Stimulated activated naive CD8-positive, alpha-beta T cell treated with anti-CD3 and anti-CD28 coated beads, Interleukin-15, amount 100 ng/mL, for 72 hours (primary cell): ENCODE measurements around the gene PLPP7.
"Not testable (repeated sequence)": the region's sequence is repeated elsewhere in the genome, so short reads cannot be mapped to it uniquely, and the experiment has no call there.

Experiments
- ATAC-seq: fragments of 150-1000 bp; cut with Tn5 transposase; 2 replicates; pipeline ENCODE4 v1.10.0; 2021; ENCODE audit warnings: mild to moderate bottlenecking, moderate library complexity
- DNase-seq, 2 donors: peaks; one replicate each; pipeline ENCODE4 v3.0.0; 2021 to 2022
- H3K27ac Mint-ChIP-seq, 2 donors: one replicate each; pipeline ENCODE4 v1.8.0; 2022; ENCODE audit warnings: mild to moderate bottlenecking in 2 of 2, mixed read lengths in 2 of 2, moderate library complexity in 2 of 2
- H3K27me3 Mint-ChIP-seq: one replicate; pipeline ENCODE4 v1.8.0; 2022; ENCODE audit warnings: mixed read lengths
- H3K4me1 Mint-ChIP-seq: one replicate; pipeline ENCODE4 v1.8.0; 2022; ENCODE audit warnings: mild to moderate bottlenecking, mixed read lengths
- H3K4me3 Mint-ChIP-seq, 2 donors: one replicate each; pipeline ENCODE4 v1.8.0; 2022; ENCODE audit warnings: mild to moderate bottlenecking in 2 of 2, mixed read lengths in 2 of 2, moderate library complexity in 1 of 2
- H3K9me3 Mint-ChIP-seq, 2 donors: one replicate each; pipeline ENCODE4 v1.8.0; 2022; ENCODE audit warnings: mixed read lengths in 2 of 2

Gene PLPP7

DNA sequence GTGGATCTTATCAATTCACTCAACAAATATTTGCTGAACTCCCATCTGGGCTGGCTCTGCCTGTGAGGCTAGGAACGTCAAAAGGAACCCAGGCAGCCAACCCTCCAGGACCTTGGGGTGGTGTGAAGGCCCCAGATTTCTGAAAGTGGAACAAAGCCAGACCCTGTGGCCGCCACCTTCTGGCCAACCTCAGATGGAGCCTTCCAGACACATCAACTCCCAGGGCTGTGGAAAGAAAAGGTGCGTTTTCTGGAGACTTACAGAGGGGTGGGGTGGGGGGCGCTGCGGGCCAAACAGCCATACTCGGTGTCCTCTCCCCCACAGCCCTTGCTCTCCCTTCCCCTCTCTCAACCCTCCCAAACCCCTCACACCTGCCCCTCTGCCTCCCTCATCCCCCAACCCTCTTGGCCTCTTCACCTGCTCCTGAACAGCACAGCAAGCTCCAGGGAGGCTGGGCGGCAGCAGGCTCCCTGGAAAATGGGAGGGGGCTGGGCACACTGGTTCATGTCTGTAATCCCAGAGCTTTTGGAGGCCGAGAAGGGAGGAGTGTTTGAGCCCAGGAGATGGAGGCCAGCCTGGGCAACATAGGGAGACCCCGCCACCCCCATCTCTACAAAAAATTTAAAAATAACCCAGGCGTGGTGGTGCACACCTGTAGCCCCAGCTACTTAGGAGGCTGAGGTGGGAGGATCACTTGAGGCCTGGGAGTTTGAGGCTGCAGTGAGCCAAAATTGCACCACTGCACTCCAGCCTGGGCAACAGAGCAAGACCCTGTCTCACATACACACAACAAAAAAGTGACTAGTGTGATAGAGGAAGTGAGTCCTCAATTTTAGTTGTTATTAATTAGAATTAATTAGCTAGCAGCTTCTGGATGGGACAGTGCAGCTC is 59.4 kb downstream of the PLPP7 start:
- H3K27me3 Mint-ChIP-seq, result no peaks in the 10 kb centered on the region
- DNase-seq, result no peak
- no peak for ATAC-seq
- H3K9me3 Mint-ChIP-seq, result no peaks in the 10 kb centered on the region
- H3K27ac Mint-ChIP-seq, result no peak overlapping the region
- H3K4me1 Mint-ChIP-seq, result peaks cover 18% of the 10 kb centered on the region
- no peak overlapping the region for H3K4me3 Mint-ChIP-seq

DNA sequence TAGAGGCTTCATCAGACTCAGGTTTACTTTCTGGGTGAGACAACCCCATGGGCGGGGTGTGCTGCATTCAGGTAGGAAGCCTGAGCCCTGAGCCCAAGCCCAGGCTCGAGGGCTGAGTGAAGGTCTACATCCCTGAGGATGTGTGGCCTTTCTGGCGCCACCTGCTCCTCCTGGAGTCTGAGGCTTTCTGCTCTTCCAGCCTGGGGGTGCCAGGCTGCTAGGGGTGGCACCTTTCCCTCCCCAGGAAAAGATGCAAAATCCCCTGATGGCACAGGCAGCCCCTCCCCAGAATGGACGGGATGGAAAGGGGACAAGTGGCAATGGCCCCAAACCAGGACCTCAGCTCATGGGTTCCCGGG is 60.0 kb downstream of the PLPP7 start:
- DNase-seq, result no peak
- H3K4me3 Mint-ChIP-seq, result peak overlapping the region in 1 of 2 donors; percentile 73
- ATAC-seq, result no peak
- H3K27ac Mint-ChIP-seq, result no peak overlapping the region
- peaks cover 18% of the 10 kb centered on the region for H3K4me1 Mint-ChIP-seq
- no peaks in the 10 kb centered on the region for H3K9me3 Mint-ChIP-seq
- no peaks in the 10 kb centered on the region for H3K27me3 Mint-ChIP-seq

DNA sequence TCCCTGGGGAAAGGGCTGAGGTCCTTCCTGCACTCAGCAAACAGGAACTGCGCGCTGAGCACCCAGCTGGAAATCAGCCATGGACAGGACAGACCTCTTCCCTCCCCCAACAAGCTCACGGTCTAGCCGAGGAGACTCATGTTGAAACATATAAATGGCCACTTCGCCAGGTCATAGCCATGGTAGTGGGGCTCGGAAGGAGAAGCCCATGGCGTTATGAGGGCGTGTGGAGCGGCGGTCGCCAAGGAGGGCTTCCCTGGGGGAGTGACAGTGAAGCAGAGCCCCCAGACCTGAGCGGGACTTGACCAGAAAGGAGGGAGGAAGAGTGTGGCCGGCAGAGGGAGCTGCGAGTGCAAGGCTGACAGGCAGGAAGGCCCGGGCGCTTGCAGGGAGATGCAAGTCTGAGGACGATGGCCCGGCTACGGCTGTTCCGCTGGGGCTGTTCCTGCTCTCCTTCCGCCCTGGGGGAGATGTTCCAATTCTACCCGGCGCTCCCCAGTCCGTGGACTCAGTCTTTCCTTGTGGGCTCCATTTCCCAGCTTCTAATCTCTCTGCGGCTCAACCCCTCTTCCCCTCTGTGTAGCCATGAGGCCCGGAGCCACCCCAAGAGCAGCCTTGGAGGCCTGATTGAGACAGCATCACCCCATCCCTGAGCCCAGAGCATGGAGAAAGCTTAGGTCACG is 60.5 kb downstream of the PLPP7 start:
- peak overlapping the region; percentile 77 to 91 for H3K27ac Mint-ChIP-seq
- H3K4me1 Mint-ChIP-seq, result peaks cover 18% of the 10 kb centered on the region

DNA sequence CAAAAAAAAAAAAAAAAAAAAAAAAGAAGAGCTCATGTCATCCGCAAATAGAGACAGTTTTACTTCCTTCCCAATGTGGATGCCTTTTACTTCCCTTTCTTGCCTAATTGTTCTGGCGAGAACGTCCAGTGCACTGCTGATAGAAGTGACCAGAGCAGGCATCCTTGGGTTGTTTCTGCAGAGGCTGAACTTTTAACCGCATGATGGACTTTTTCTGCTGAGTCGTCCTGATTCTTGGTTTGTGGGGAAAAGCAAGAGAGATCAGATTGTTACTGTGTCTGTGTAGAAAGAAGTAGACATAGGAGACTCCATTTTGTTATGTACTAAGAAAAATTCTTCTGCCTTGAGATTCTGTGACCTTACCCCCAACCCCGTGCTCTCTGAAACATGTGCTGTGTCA is 67.0 kb downstream of the PLPP7 start:
- not testable (repeated sequence) for ATAC-seq

More for the DNA sequence above, 60.5 kb downstream of the PLPP7 start:
- peak overlapping the region; percentile 71 to 73 for H3K4me3 Mint-ChIP-seq
- DNase-seq (peak; percentile 85 to 87), ATAC-seq (peak; percentile 98)
- H3K27me3 Mint-ChIP-seq, result no peaks in the 10 kb centered on the region
- H3K9me3 Mint-ChIP-seq, result no peaks in the 10 kb centered on the region

DNA sequence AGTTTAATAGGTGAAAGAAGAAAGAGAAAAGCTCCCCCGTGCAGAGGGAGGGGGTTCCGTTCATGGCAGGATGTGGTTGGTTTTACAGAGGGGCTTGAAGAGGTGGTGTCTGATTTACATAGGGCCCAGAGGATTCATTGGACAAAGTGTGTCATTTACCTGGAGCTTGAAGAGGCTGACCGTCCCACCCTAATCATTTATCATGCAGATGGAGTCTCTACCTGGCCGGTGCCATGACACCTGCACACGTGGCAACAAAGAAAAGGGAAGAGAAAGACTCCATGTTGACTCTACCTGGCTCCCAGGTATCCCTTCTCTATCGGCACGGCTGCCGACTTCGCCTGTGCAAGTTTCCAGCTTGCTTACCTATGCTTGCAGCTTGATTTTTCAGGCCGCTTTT is 69.0 kb downstream of the PLPP7 start:
- Mint-ChIP-seq H3K4me1 (peaks cover 36% of the 10 kb centered on the region), H3K27me3 (no peaks in the 10 kb centered on the region), H3K4me3 (peak overlapping the region; percentile 71 to 74), H3K9me3 (no peaks in the 10 kb centered on the region), H3K27ac (peak overlapping the region; percentile 77 to 80)
- DNase-seq (no peak), ATAC-seq (no peak)

More for the DNA sequence above, 67.0 kb downstream of the PLPP7 start:
- H3K27ac Mint-ChIP-seq, H3K27me3 Mint-ChIP-seq, H3K9me3 Mint-ChIP-seq, DNase-seq, H3K4me3 Mint-ChIP-seq: not testable (repeated sequence)
- peaks cover 29% of the 10 kb centered on the region for H3K4me1 Mint-ChIP-seq
